BLaER1 (cell line): ENCODE data around the gene PRSS35.
"Not testable (repeated sequence)": the region's sequence is repeated elsewhere in the genome, so short reads cannot be mapped to it uniquely, and the experiment has no call there.

ENCODE experiments used
- H3K27ac ChIP-seq: shearing (Covaris generic); formaldehyde crosslinking; 2 replicates; pipeline ENCODE4 v1.8.1; 2022
- H3K27me3 ChIP-seq: shearing (Covaris generic); formaldehyde crosslinking; 2 replicates; pipeline ENCODE4 v1.8.1; 2022
- H3K36me3 ChIP-seq: shearing (Covaris generic); formaldehyde crosslinking; 2 replicates; pipeline ENCODE4 v1.8.1; 2022
- H3K4me1 ChIP-seq: shearing (Covaris generic); formaldehyde crosslinking; 2 replicates; pipeline ENCODE4 v1.8.1; 2022
- H3K4me2 ChIP-seq: shearing (Covaris generic); formaldehyde crosslinking; 2 replicates; pipeline ENCODE4 v1.8.1; 2022
- H3K4me3 ChIP-seq: shearing (Covaris generic); formaldehyde crosslinking; 2 replicates; pipeline ENCODE4 v1.8.1; 2022
- H3K9ac ChIP-seq: shearing (Covaris generic); formaldehyde crosslinking; 2 replicates; pipeline ENCODE4 v1.8.1; 2022
- H3K9me3 ChIP-seq: shearing (Covaris generic); formaldehyde crosslinking; 2 replicates; pipeline ENCODE4 v1.8.1; 2022
- H4K20me1 ChIP-seq: shearing (Covaris generic); formaldehyde crosslinking; 2 replicates; pipeline ENCODE4 v1.8.1; 2022
- Cebpa-rat ChIP-seq: shearing (Covaris generic); IDR thresholded peaks from 2 replicates; pipeline ENCODE4 v1.8.1; 2022

The PRSS35 gene

GRCh38 chr6:83514866-83515466, 2.6 kb downstream of the PRSS35 start:
- Histone ChIP-seq H3K9ac (no peak overlapping the region), H4K20me1 (no peaks in the 10 kb centered on the region), H3K4me2 (no peak overlapping the region), H3K27ac (no peak overlapping the region), H3K36me3 (no peaks in the 10 kb centered on the region), H3K4me3 (no peak overlapping the region), H3K27me3 (peaks cover 21% of the 10 kb centered on the region), H3K4me1 (no peaks in the 10 kb centered on the region), H3K9me3 (no peaks in the 10 kb centered on the region)
- no peak for TF ChIP-seq Cebpa-rat

DNA sequence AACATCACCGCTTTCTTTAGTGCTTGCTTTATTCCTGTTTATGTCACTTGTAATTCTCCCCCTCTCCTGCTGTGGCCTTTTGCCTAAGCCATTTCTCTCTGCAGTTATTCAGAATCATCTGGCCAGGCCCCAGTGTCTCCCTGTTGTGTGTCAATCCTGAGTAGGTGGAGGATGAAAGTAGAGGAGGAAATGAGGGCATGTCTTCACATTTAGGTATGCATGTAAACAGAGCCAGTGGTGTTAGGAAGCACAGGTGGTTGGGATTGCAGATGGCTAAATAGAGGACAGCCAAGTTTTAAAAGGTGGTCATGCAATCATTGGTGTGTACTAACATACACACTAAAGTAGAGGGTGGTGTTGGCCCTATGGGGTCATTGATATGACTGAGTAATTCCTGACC, 5.2 kb downstream of the PRSS35 start:
- TF ChIP-seq Cebpa-rat = no peak
- H3K4me2 ChIP-seq = no peak overlapping the region

GRCh38 chr6:83518816-83519480, 6.6 kb downstream of the PRSS35 start:
- Histone ChIP-seq H3K9me3 (no peaks in the 10 kb centered on the region), H3K9ac (no peak overlapping the region), H3K4me3 (no peak overlapping the region), H3K4me1 (no peaks in the 10 kb centered on the region), H3K27me3 (no peaks in the 10 kb centered on the region), H3K27ac (no peak overlapping the region), H4K20me1 (no peaks in the 10 kb centered on the region), H3K4me2 (no peak overlapping the region), H3K36me3 (no peaks in the 10 kb centered on the region)
- TF ChIP-seq Cebpa-rat = no peak

More for the DNA sequence above, 5.2 kb downstream of the PRSS35 start:
- Histone ChIP-seq H3K4me3 (no peak overlapping the region), H3K27me3 (peaks cover 9% of the 10 kb centered on the region), H3K4me1 (no peaks in the 10 kb centered on the region), H3K27ac (no peak overlapping the region), H3K9ac (no peak overlapping the region), H4K20me1 (no peaks in the 10 kb centered on the region), H3K36me3 (no peaks in the 10 kb centered on the region), H3K9me3 (no peaks in the 10 kb centered on the region)

DNA sequence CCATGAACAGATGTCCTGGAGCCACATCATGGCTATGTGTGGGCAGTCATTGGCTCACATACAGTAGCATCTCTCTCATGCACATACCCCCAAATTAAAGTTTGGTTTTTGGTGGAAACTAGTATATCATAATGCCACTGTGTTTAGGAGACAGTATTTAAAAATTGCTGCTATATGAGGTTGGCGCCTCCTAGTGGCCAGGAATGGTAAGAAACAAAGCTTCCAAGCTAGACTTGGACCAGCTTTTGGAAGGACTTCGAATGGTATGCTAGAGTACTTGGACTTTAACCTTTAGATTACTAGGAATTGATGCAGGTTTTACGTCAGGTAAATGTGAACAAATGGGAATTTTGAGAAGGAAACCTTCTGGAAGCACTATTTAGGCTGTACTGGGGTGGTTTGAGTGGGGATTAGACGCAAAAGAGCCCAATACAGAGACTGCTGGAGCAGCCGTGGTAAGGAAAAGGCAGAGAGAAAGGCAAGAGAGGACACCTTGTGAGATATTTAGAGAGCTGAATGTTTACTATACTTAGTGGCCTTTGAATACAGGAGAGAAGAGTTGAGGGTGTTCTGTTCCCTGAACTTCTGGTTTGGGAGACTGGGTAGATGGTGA, 23.8 kb downstream of the PRSS35 start:
- H3K9ac ChIP-seq = no peak overlapping the region
- H4K20me1 ChIP-seq = no peaks in the 10 kb centered on the region
- H3K4me2 ChIP-seq = no peak overlapping the region
- TF ChIP-seq Cebpa-rat = no peak
- no peaks in the 10 kb centered on the region for H3K36me3 ChIP-seq
- no peaks in the 10 kb centered on the region for H3K27me3 ChIP-seq
- H3K27ac ChIP-seq = no peak overlapping the region
- H3K4me1 ChIP-seq = no peaks in the 10 kb centered on the region
- no peak overlapping the region for H3K4me3 ChIP-seq
- H3K9me3 ChIP-seq = no peaks in the 10 kb centered on the region

GRCh38 chr6:83536647-83537589, 24.6 kb downstream of the PRSS35 start:
- Histone ChIP-seq H3K4me2 (no peak overlapping the region), H3K4me3 (no peak overlapping the region), H3K4me1 (no peaks in the 10 kb centered on the region), H3K9ac (no peak overlapping the region), H3K36me3 (no peaks in the 10 kb centered on the region), H3K9me3 (no peaks in the 10 kb centered on the region), H4K20me1 (no peaks in the 10 kb centered on the region), H3K27ac (no peak overlapping the region), H3K27me3 (no peaks in the 10 kb centered on the region)
- TF ChIP-seq Cebpa-rat = no peak

DNA sequence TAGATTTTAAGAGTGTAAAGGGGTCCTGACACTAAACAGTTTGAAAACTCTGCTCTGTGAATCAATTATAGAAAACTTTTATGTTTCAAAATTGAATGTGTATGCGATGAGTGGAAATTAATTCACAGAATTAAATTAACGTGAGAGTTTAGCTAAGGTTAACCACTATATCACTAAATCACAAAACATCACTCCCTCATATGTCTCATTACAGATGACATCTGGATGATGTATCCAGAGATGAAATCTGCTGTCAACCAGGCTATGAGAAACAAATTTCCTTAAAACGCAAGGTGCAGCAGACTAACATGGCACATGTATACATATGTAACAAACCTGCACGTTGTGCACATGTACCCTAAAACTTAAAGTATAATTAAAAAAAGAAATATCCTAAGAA, 27.3 kb downstream of the PRSS35 start:
- Histone ChIP-seq H3K4me3 (no peak overlapping the region), H3K9me3 (no peaks in the 10 kb centered on the region), H3K27me3 (no peaks in the 10 kb centered on the region), H4K20me1 (no peaks in the 10 kb centered on the region), H3K4me1 (no peaks in the 10 kb centered on the region), H3K36me3 (no peaks in the 10 kb centered on the region), H3K27ac (no peak overlapping the region), H3K9ac (no peak overlapping the region), H3K4me2 (no peak overlapping the region)
- no peak for TF ChIP-seq Cebpa-rat

DNA sequence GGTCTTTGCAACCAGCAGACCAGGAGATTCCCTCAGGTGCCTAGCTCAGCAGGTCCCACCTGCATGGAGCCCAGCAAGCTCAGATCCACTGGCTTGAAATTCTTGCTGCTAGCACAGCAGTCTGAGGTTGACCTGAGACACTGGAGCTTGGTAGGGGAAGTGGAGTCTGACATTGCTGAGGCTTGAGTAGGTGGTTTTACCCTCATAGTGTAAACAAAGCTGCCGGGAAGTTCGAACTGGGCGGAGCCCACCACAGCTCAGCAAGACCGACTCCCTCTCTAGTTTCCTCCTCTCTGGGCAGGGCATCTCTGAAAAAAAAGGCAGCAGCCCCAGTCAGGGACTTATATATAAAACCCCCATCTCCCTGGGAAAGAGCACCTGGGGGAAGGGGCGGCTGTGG, 34.3 kb downstream of the PRSS35 start:
- Histone ChIP-seq H3K27ac (no peak overlapping the region), H4K20me1 (no peaks in the 10 kb centered on the region), H3K4me3 (no peak overlapping the region), H3K36me3 (no peaks in the 10 kb centered on the region), H3K27me3 (no peaks in the 10 kb centered on the region), H3K4me1 (no peaks in the 10 kb centered on the region), H3K4me2 (no peak overlapping the region), H3K9ac (no peak overlapping the region), H3K9me3 (no peaks in the 10 kb centered on the region; the same call in 1 of the 2 replicates)
- no peak for TF ChIP-seq Cebpa-rat

DNA sequence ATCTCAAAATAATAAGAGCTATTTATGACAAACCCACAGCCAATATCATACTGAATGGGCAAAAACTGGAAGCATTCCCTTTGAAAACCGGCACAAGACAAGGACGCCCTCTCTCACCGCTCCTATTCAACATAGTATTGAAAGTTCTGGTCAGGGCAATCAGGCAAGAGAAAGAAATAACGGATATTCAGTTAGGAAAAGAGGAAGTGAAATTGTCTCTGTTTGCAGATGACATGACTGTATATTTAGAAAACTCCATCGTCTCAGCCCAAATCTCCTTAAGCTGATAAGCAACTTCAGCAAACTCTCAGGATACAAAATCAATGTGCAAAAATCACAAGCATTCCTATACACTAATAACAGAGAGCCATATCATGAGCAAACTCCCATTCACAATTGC, 38.1 kb downstream of the PRSS35 start:
- not testable (repeated sequence) for H3K27ac ChIP-seq, H3K36me3 ChIP-seq, H3K27me3 ChIP-seq, H3K4me1 ChIP-seq, H4K20me1 ChIP-seq, H3K9ac ChIP-seq, H3K9me3 ChIP-seq, H3K4me2 ChIP-seq, H3K4me3 ChIP-seq

DNA sequence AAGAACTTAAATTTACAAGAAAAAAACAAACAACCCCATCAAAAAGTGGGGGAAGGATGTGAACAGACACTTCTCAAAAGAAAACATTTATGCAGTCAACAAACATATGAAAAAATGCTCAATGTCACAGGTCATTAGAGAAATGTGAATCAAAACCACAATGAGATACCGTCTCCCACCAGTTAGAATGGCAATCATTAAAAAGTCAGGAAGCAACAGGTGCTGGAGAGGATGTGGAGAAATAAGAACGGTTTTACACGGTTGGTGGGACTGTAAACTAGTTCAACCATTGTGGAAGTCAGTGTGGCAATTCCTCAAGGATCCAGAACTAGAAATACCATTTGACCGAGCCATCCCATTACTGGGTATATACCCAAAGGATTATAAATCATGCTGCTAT, 39.4 kb downstream of the PRSS35 start:
- not testable (repeated sequence) for H3K27ac ChIP-seq, H3K27me3 ChIP-seq, H3K4me2 ChIP-seq, H3K4me3 ChIP-seq, H4K20me1 ChIP-seq, H3K9me3 ChIP-seq, H3K36me3 ChIP-seq, H3K4me1 ChIP-seq, H3K9ac ChIP-seq

DNA sequence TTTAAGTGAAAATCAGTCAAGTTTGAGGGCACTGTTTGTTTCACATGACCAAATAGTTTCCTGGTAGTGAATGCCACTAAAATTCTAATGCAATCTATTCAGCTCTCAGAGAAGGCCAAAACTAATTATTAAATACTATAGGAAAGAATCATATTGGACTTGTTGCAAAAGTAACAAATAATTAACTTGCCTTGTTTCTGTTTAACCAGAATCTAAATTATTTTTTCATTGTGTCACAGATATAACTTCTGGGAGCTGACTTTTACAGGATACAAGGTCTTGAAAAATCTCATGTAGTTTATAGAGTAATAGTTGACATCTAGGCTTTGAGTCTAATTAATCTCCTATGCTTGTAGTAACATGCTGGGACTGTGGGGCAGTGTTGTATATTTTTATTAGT, 44.5 kb downstream of the PRSS35 start:
- H3K4me1 ChIP-seq = no peaks in the 10 kb centered on the region
- H3K27me3 ChIP-seq = no peaks in the 10 kb centered on the region
- no peaks in the 10 kb centered on the region for H4K20me1 ChIP-seq
- no peaks in the 10 kb centered on the region for H3K9me3 ChIP-seq
- H3K27ac ChIP-seq = no peak overlapping the region
- no peaks in the 10 kb centered on the region for H3K36me3 ChIP-seq
- TF ChIP-seq Cebpa-rat = no peak
- H3K4me2 ChIP-seq = no peak overlapping the region
- no peak overlapping the region for H3K9ac ChIP-seq
- H3K4me3 ChIP-seq = no peak overlapping the region
